Renal pelvis (tissue), 12 donors: ENCODE results near the gene GRIPAP1. TPM values are rescaled to one million over a fixed set of nuclear protein-coding genes. Genes with fewer than 3 reads are reported as not detected.

ENCODE experiments used
- DNase-seq: peaks from one replicate; pipeline ENCODE4 v3.0.0-alpha.2; 2013
- long read RNA-seq, 16 experiments: transcript quantifications; one replicate each; lab custom pipeline, GENCODE V29; 2026
- polyA plus RNA-seq, 3 donors: library from polyadenylated mRNA; unstranded; fragments of 120-200 nt; gene quantifications; one replicate each; pipeline ENCODE4 v1.2.1, GENCODE V29; 2013; ENCODE audit not compliant: insufficient read length in 3 of 3

GRIPAP1 gene
- polyA plus RNA-seq = 10 to 100 TPM; 46.7 to 66.3 (median 62.1) TPM
- long read RNA-seq, donor 1, partial matches to known transcripts = 0 of 2 reads
- long read RNA-seq, donor 1, other reads (novel, unspliced or antisense) = 0 of 2 reads
- long read RNA-seq, donor 2, partial matches to known transcripts = 21 of 22 reads
- long read RNA-seq, donor 2, other reads (novel, unspliced or antisense) = 0 of 22 reads
- long read RNA-seq, donor 3 = 0 reads
- long read RNA-seq, donor 4, partial matches to known transcripts = 0 of 1 reads
- long read RNA-seq, donor 4, other reads (novel, unspliced or antisense) = 0 of 1 reads
- long read RNA-seq, donor 5, partial matches to known transcripts = 7 of 8 reads
- long read RNA-seq, donor 5, other reads (novel, unspliced or antisense) = 0 of 8 reads
- long read RNA-seq, donor 6, partial matches to known transcripts = 5 of 8 reads
- long read RNA-seq, donor 6, other reads (novel, unspliced or antisense) = 0 of 8 reads
- long read RNA-seq, donor 7, partial matches to known transcripts = 14 of 14 reads
- long read RNA-seq, donor 7, other reads (novel, unspliced or antisense) = 0 of 14 reads
- long read RNA-seq, donor 8, partial matches to known transcripts = 0 of 3 reads
- long read RNA-seq, donor 8, other reads (novel, unspliced or antisense) = 0 of 3 reads
- long read RNA-seq, donor 9, partial matches to known transcripts = 28 of 29 reads
- long read RNA-seq, donor 9, other reads (novel, unspliced or antisense) = 0 of 29 reads
- long read RNA-seq, donor 10, partial matches to known transcripts = 28 of 28 reads
- long read RNA-seq, donor 10, other reads (novel, unspliced or antisense) = 0 of 28 reads
- long read RNA-seq, donor 11, partial matches to known transcripts = 0 of 1 reads
- long read RNA-seq, donor 11, other reads (novel, unspliced or antisense) = 0 of 1 reads
- long read RNA-seq, donor 12, transcript GRIPAP1-201 (26 exons, 3,031 nt) = major isoform, 5 of 32 reads
- long read RNA-seq, donor 12, partial matches to known transcripts = 27 of 32 reads
- long read RNA-seq, donor 12, other reads (novel, unspliced or antisense) = 0 of 32 reads
- long read RNA-seq, donor 13 = 0 reads
- long read RNA-seq, donor 14, partial matches to known transcripts = 0 of 1 reads
- long read RNA-seq, donor 14, other reads (novel, unspliced or antisense) = 0 of 1 reads
- long read RNA-seq, donor 15, partial matches to known transcripts = 10 of 15 reads
- long read RNA-seq, donor 15, other reads (novel, unspliced or antisense) = 0 of 15 reads
- long read RNA-seq, donor 16, partial matches to known transcripts = 20 of 23 reads
- long read RNA-seq, donor 16, other reads (novel, unspliced or antisense) = 0 of 23 reads

GRCh38 chrX:49002091-49002935, at the start of gene GRIPAP1:
Gene GRIPAP1 (minus strand): TSS chrX:49002264. CDS start chrX:49002229, 35 bp downstream.
- DNase-seq = peak; percentile 85

- DNase-seq = no peak
These were observed 41.9 kb upstream of the GRIPAP1 start for GRCh38 chrX:49043987-49044281.

- peak; percentile 98 for DNase-seq
These were observed 41.3 kb upstream of the GRIPAP1 start, which contains the start of gene TFE3 for GRCh38 chrX:49043220-49043986. Gene TFE3 (minus strand): TSS chrX:49043357. CDS start chrX:49043226, 131 bp downstream.

GRCh38 chrX:49042581-49043219, 40.6 kb upstream of the GRIPAP1 start:
- no peak for DNase-seq

- DNase-seq = no peak
These were observed 39.9 kb upstream of the GRIPAP1 start for GRCh38 chrX:49041744-49042580.

- DNase-seq = no peak
These were observed 38.4 kb upstream of the GRIPAP1 start for GRCh38 chrX:49040376-49040955.

GRCh38 chrX:49039598-49040375, 37.7 kb upstream of the GRIPAP1 start:
- peak; percentile 66 for DNase-seq

GRCh38 chrX:49037883-49038475, 35.9 kb upstream of the GRIPAP1 start:
- DNase-seq = no peak

GRCh38 chrX:49030283-49030682, 28.2 kb upstream of the GRIPAP1 start:
- DNase-seq = no peak

GRCh38 chrX:49029876-49030275, 27.8 kb upstream of the GRIPAP1 start:
- DNase-seq = no peak

- DNase-seq = no peak
These were observed 17.7 kb upstream of the GRIPAP1 start for GRCh38 chrX:49019599-49020249.

GRCh38 chrX:49019050-49019449, 17.0 kb upstream of the GRIPAP1 start:
- DNase-seq = no peak

- DNase-seq = no peak
These were observed 1.6 kb upstream of the GRIPAP1 start for GRCh38 chrX:49003696-49004095.

- no peak for DNase-seq
These were observed 458 bp downstream of the GRIPAP1 start for GRCh38 chrX:49001521-49002090.

- DNase-seq = no peak
These were observed 1.4 kb downstream of the GRIPAP1 start for GRCh38 chrX:49000636-49001035.

- no peak for DNase-seq
These were observed 3.0 kb downstream of the GRIPAP1 start for GRCh38 chrX:48999030-48999429.
